ENCODE measurements around the gene NBDY. TPM values are rescaled to one million over a fixed set of nuclear protein-coding genes. Genes with fewer than 3 reads are reported as not detected.

The NBDY gene
- total RNA-seq, 1 experiment from 2014 or later, result 8.3 TPM

DNA sequence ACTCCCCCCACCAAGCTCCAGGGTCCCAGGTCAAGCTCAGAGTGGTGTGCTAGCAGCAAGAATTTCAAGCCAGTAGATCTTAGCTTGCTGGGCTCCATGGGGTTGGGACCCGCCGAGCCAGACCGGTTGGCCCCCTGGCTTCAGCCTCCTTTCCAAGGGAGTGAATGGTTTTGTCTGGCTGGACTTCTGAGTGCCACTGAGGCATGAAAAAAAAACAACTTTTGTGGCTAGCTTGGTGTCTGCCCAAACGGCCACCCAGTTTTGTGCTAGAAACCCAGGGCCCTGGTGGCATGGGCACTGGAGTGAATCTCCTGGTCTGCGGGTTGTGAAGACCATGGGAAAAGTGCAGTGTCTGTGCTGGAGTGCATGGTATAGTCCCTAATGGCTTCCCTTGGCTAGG lies 82.6 kb downstream of the NBDY start:
- H3K9me3 ChIP-seq (replicated peaks), result no peaks in the 10 kb centered on the region
- H3K27ac ChIP-seq, result no peak overlapping the region
- H3K4me3 ChIP-seq, result no peak overlapping the region
- H3K4me1 ChIP-seq (replicated peaks), result no peaks in the 10 kb centered on the region
- no peak for DNase-seq (ENCODE audit: low read depth in 1 of 2, low spot score in 2 of 2)
- H3K27me3 ChIP-seq (replicated peaks), result no peaks in the 10 kb centered on the region
- H3K36me3 ChIP-seq, result no peaks in the 10 kb centered on the region

DNA sequence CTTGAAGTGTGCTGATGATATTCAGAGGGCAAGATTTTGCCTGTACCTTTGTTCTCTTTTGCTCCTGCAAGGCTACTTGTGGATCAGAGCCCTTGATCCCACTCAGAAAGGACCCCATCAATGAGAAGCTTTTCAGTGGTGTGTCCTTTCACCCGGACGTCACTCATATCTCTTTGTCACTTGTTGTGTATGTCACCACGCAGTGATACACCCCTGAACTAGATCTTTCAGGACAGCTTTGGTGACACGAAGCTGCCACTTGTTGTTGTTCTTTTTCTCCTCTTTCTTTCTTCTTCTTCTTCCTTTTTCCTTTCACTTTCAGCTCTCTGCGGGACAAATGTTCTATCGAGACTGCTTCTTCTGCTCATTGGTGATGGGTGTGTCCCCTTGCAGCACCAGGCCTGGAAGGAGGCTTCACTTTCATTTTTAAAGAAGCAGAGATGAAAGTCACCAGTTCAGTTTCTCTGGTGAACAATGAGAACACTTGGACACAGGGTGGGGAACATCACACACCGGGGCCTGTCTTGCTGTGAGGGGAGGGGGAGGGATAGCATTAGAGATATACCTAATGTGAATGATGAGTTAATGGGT lies 83.6 kb downstream of the NBDY start:
- H3K27ac ChIP-seq, result no peak overlapping the region
- no peak for DNase-seq (ENCODE audit: low read depth in 1 of 2, low spot score in 2 of 2)
- no peaks in the 10 kb centered on the region for H3K4me1 ChIP-seq (replicated peaks)
- H3K9me3 ChIP-seq (replicated peaks), result no peaks in the 10 kb centered on the region
- no peaks in the 10 kb centered on the region for H3K27me3 ChIP-seq (replicated peaks)
- H3K4me3 ChIP-seq, result no peak overlapping the region
- no peaks in the 10 kb centered on the region for H3K36me3 ChIP-seq

DNA sequence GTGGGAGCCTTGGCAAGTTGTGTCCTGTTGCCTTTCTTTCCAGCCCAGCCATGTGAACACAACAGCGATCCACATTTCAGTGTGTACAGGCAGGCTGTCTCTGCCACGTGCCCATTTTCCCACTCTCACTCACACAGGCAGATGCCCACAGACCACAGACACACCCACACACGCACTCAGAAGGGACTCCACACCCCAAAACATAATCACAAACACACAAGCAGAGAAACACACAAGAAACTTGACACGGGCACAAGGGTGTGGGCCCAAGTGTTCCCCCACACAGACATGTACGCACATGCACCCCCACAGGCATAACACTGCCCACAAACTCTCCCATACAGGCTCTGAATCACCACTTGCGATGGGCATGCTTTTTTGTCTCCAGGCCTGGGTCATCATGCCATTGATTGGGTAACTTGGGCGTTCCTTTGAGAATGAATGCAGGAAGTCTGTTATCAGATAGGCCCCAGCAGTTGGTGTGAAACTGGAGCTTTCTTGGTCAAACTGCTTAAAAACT lies 84.3 kb downstream of the NBDY start:
- no peaks in the 10 kb centered on the region for H3K27me3 ChIP-seq (replicated peaks)
- no peaks in the 10 kb centered on the region for H3K4me1 ChIP-seq (replicated peaks)
- no peak overlapping the region for H3K4me3 ChIP-seq
- no peaks in the 10 kb centered on the region for H3K36me3 ChIP-seq
- no peak for DNase-seq (ENCODE audit: low read depth in 1 of 2, low spot score in 2 of 2)
- H3K9me3 ChIP-seq (replicated peaks), result no peaks in the 10 kb centered on the region
- no peak overlapping the region for H3K27ac ChIP-seq

DNA sequence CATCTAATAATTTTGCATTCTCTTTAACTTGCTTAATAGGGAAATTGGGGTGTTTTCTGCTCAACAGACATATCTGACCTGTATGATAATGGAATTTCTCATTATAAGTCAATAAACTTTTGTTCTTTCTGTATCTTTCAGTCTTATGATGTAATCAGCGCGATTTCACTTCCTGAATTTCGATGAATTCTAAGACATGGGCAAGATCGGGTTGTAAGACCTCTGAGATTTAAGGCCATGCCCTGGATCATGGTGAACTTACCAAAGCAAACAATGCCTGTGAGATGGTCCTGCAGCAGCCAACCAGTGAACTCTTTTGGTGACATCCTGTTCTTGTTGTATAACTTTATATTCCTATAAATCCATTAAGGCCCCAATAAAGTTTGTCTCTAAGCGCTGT lies 88.1 kb downstream of the NBDY start:
- Histone ChIP-seq H3K27me3 (replicated peaks) (no peaks in the 10 kb centered on the region), H3K27ac (no peak overlapping the region), H3K4me1 (replicated peaks) (no peaks in the 10 kb centered on the region), H3K9me3 (replicated peaks) (no peaks in the 10 kb centered on the region), H3K4me3 (no peak overlapping the region), H3K36me3 (no peaks in the 10 kb centered on the region)
- DNase-seq (ENCODE audit: low read depth in 1 of 2, low spot score in 2 of 2), result no peak

DNA sequence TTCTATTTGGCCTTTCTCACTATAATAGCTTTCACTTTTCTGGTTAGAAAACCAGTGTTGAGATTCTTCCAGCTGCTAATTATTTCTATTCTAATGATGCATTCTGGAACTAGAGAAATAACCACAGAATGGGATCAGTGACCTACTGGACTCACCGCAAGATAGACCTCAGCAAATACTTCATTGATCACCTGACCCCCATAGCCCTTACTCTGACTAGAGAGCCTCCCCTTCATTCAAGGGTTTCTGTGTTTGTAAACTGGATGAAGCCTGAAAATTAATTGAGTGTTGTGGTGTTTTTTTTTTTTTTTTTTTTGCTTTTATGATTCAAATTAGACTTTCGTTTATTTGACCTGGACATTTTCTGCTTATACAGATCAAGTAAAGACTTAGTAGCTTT lies 97.0 kb downstream of the NBDY start:
- no peak overlapping the region for H3K27ac ChIP-seq
- H3K27me3 ChIP-seq (replicated peaks), result no peaks in the 10 kb centered on the region
- DNase-seq (ENCODE audit: low read depth in 1 of 2, low spot score in 2 of 2), result no peak
- no peaks in the 10 kb centered on the region for H3K4me1 ChIP-seq (replicated peaks)
- H3K36me3 ChIP-seq, result no peaks in the 10 kb centered on the region
- no peaks in the 10 kb centered on the region for H3K9me3 ChIP-seq (replicated peaks)
- H3K4me3 ChIP-seq, result no peak overlapping the region

DNA sequence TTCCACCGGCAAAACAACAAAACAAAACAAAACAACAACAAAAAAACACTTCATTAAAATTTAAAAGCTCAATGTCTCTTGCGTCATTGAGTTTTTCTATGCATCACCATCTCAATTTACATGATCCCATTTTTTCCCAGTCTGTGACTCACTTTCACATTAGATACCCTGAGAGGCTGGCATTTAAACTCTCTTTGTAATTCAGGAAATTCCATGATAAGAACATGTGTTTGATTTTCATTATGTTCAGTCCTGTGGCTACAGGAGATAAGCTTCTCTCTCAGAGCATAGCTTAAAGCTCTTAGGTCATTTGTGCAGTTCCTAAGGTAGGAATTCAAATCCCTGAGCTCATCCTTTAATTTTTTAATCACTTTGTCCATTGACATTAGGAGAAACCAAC lies 104.6 kb downstream of the NBDY start:
- H3K27me3 ChIP-seq (replicated peaks), result no peaks in the 10 kb centered on the region
- no peaks in the 10 kb centered on the region for H3K36me3 ChIP-seq
- H3K4me1 ChIP-seq (replicated peaks), result no peaks in the 10 kb centered on the region
- no peak overlapping the region for H3K4me3 ChIP-seq
- H3K9me3 ChIP-seq (replicated peaks), result no peaks in the 10 kb centered on the region
- no peak for DNase-seq (ENCODE audit: low read depth in 1 of 2, low spot score in 2 of 2)
- no peak overlapping the region for H3K27ac ChIP-seq

DNA sequence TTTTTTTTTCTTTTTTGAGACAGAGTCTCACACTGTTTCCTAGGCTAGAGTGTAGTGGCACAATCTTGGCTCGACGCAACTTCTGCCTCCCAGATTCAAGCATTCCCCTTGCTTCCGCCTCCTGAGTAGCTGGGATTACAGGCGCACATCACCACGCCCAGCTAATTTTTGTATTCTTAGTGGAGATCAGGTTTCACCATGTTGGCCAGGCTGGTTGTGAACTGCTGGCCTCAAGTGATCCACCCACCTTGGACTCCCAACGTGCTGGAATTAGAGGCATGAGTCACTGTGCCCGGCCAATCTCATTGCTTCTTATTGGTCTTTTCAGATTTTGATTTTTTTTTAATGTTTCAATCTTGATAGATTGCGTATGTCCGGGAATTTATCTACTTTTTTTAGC lies 124.4 kb downstream of the NBDY start:
- Histone ChIP-seq H3K36me3 (no peaks in the 10 kb centered on the region), H3K27ac (no peak overlapping the region), H3K9me3 (replicated peaks) (no peaks in the 10 kb centered on the region), H3K4me3 (no peak overlapping the region), H3K27me3 (replicated peaks) (no peaks in the 10 kb centered on the region), H3K4me1 (replicated peaks) (no peaks in the 10 kb centered on the region)
- no peak for DNase-seq (ENCODE audit: low read depth in 1 of 2, low spot score in 2 of 2)

DNA sequence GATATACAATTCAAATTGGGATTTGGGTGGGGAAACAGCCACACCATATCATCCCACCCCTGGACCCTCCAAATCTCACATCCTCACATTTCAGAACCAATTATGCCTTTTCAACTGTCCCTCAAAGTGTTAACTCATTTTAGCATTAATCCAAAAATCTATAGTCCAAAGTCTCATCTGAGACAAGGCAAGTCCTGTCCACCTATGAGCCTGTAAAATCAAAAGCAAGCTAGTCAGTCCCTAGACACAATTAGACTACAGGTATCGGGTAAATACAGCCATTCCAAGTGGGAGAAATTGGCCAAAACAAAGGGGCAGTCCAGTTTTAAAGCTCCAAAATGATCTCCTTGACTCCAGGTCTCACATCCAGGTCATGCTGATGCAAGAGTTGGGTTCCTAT lies 128.0 kb downstream of the NBDY start:
- Histone ChIP-seq H3K36me3 (no peaks in the 10 kb centered on the region), H3K27me3 (replicated peaks) (no peaks in the 10 kb centered on the region), H3K9me3 (replicated peaks) (no peaks in the 10 kb centered on the region), H3K27ac (no peak overlapping the region), H3K4me3 (no peak overlapping the region), H3K4me1 (replicated peaks) (no peaks in the 10 kb centered on the region)
- DNase-seq (ENCODE audit: low read depth in 1 of 2, low spot score in 2 of 2), result no peak

DNA sequence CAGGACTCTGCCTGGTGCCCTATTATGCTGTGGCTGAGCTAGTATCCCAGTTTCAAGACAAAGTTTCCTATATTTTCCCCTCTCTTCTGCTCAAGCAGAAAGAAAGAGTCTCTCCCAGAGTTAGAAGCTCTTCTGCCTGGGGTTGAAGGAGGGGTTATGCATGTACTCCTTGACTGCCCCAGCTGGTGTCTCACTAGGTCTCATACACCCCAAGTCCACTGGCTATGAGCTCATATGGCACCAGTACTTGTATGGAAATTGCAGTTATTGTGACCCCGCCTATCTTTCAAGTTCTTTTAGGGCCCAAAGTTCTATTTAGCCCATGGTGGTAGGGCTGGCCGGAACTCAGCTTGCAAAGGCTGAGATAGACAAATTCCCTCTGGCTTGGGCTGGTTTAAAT lies 131.8 kb downstream of the NBDY start:
- no peak overlapping the region for H3K27ac ChIP-seq
- DNase-seq (ENCODE audit: low read depth in 1 of 2, low spot score in 2 of 2), result no peak
- H3K27me3 ChIP-seq (replicated peaks), result no peaks in the 10 kb centered on the region
- no peaks in the 10 kb centered on the region for H3K4me1 ChIP-seq (replicated peaks)
- H3K4me3 ChIP-seq, result no peak overlapping the region
- no peaks in the 10 kb centered on the region for H3K36me3 ChIP-seq
- no peaks in the 10 kb centered on the region for H3K9me3 ChIP-seq (replicated peaks)

Other genes with a start within 250 kb of the NBDY start
- gene UBQLN2, start 165.6 kb upstream of the NBDY start, total RNA-seq (2014; rRNA removed; shearing (Covaris generic)), result 4.5 and 8.9 TPM in 2 replicates